HepG2 (cell line): ENCODE measurements around the gene ABCB9. TPM values are rescaled to one million over a fixed set of nuclear protein-coding genes. Genes with fewer than 3 reads are reported as not detected.

Source experiments
- E2F1 ChIP-seq: sonication (generic); formaldehyde crosslinking; IDR thresholded peaks from 2 replicates; pipeline ENCODE4 v1.5.0; 2020; ENCODE audit warnings: missing genetic modification reagents
- TAF15 ChIP-seq: fragments of 200-400 bp; formaldehyde crosslinking; IDR thresholded peaks from one replicate; pipeline ENCODE4 v1.6.1; 2018; ENCODE audit warnings: mild to moderate bottlenecking, low read depth, low read length; ENCODE audit not compliant: poor library complexity, severe bottlenecking
- TRIM24 ChIP-seq: sonication (generic); formaldehyde crosslinking; IDR thresholded peaks from 2 replicates; pipeline ENCODE4 v1.8.0; 2022; ENCODE audit warnings: mild to moderate bottlenecking, missing genetic modification reagents
- YEATS2 ChIP-seq: sonication (generic); formaldehyde crosslinking; IDR thresholded peaks from 2 replicates; pipeline ENCODE4 v1.4.0; 2020; ENCODE audit warnings: missing genetic modification reagents, borderline replicate concordance
- ZMAT3 ChIP-seq: sonication (generic); formaldehyde crosslinking; conservative IDR thresholded peaks from 2 replicates; pipeline ENCODE4 v1.7.0; 2021; ENCODE audit warnings: missing genetic modification reagents
- ZNF232 ChIP-seq: sonication (generic); formaldehyde crosslinking; IDR thresholded peaks from 2 replicates; pipeline ENCODE4 v1.4.0; 2020; ENCODE audit warnings: missing genetic modification reagents, borderline replicate concordance
- ZNF737 ChIP-seq: sonication (generic); formaldehyde crosslinking; IDR thresholded peaks from 2 replicates; pipeline ENCODE4 v1.5.0; 2020; ENCODE audit warnings: missing genetic modification reagents, mild to moderate bottlenecking, borderline replicate concordance
- ZNF781 ChIP-seq: sonication (generic); formaldehyde crosslinking; IDR thresholded peaks from 2 replicates; pipeline ENCODE4 v1.5.1; 2020; ENCODE audit warnings: borderline replicate concordance, mild to moderate bottlenecking, missing genetic modification reagents; ENCODE audit errors: not compliant biosample characterization
- ZNF839 ChIP-seq: sonication (generic); formaldehyde crosslinking; IDR thresholded peaks from 2 replicates; pipeline ENCODE4 v1.4.0; 2020; ENCODE audit warnings: missing genetic modification reagents, mild to moderate bottlenecking, borderline replicate concordance
- polyA plus RNA-seq, 8 experiments: library from polyadenylated mRNA; depleted of rRNA in 3 of 8; stranded (reverse) in 7 of 8; unstranded in 1 of 8; fragments of >200 nt; fragmentation: Illumina TruSeq in 4 of 8; extraction: Trizol in 4 of 8; gene quantifications; 2 replicates each; pipeline versions ENCODE4 v1.2.1 to v1.2.3, GENCODE V29; 2011 to 2016; ENCODE audit warnings: low read depth in 4 of 8, missing spikeins in 1 of 8, mixed read lengths in 1 of 8; ENCODE audit not compliant: insufficient read depth in 1 of 8
- total RNA-seq, 5 experiments: library from RNA; depleted of rRNA; stranded (reverse); fragments of >200 nt; fragmentation: Illumina TruSeq; extraction: Trizol; gene quantifications; 2 replicates each; pipeline ENCODE4 v1.2.3, GENCODE V29; 2016; ENCODE audit warnings: low read depth in 1 of 5
- TF ChIP-seq, protein P1 (sequence below): sonication (generic); formaldehyde crosslinking; IDR thresholded peaks from 2 replicates; pipeline ENCODE4; 2020; ENCODE audit warnings: missing genetic modification reagents, mild to moderate bottlenecking, borderline replicate concordance
- TF ChIP-seq, protein P2 (sequence below): IDR thresholded peaks from 2 replicates; pipeline ENCODE4 v1.6.1; 2016; ENCODE audit warnings: low read depth, borderline replicate concordance
- TF ChIP-seq, protein P3 (sequence below): sonication (generic); formaldehyde crosslinking; IDR thresholded peaks from 2 replicates; pipeline ENCODE4 v1.4.0; 2020; ENCODE audit warnings: missing genetic modification reagents
- TF ChIP-seq, protein P4 (sequence below): sonication (generic); formaldehyde crosslinking; IDR thresholded peaks from 2 replicates; pipeline ENCODE4 v1.5.0; 2020; ENCODE audit warnings: mild to moderate bottlenecking, missing genetic modification reagents
- TF ChIP-seq, protein P5 (sequence below): sonication (generic); formaldehyde crosslinking; IDR thresholded peaks from 2 replicates; pipeline ENCODE4 v1.4.0; 2020; ENCODE audit warnings: mild to moderate bottlenecking, missing genetic modification reagents, borderline replicate concordance

Gene ABCB9
- total and polyA plus RNA-seq, 2 of the 13 experiments (the other 11 are each of a cell fraction or from before 2014, with no cell fraction given) = 5.1 to 6.0 TPM

DNA sequence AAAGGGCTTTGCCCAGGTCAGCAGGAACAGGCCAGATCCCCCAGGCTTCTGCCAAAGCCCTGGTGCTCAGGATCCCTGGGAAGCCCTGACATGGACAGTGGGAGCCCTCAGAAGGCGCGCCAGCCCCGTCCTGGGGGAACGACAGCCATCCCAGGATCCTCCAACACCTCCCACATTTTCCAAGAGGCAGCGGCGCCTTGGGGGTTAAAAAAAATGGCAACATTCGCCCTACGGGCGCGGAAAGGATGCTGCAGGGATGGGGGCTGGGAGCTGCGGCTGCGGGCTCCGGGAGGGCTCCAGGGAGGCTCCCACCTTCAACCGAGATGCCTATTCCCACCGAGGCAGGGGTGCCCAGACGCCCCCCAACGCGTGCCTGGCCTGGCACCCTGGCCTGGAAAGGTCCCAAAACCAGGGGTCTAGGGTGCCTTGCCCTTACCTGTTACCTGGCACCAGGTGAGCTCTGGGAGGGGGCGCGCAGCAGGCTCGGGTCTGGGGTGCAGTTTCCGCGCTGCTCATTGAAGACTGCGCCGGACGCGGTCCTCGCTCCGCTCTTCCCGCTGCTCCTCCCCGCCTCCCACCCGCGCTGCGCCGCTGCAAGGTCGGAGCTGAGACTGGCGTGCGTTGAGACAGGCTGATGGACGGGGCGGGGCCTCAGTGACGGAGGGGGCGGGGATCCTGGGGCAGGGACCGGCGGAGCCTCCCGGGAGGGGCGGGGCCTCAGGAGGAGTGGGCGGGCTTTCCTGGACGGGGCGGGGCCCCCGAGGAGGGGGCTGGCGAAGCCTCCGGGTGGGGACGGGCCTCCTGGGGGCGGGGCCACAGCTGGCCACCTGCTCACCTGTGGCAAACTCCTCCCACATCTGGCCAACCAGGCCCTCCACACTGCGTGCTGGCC lies at the start of gene ABCB9 (continued):
- TF ChIP-seq TAF15 = no peak
- TF ChIP-seq ZMAT3 (CRISPR knock-in tag) = no peak
- no peak for TF ChIP-seq TRIM24 (CRISPR knock-in tag)
- no peak for TF ChIP-seq ZNF737 (CRISPR knock-in tag)
- peak; percentile 32; the same call in 1 of the 2 replicates for TF ChIP-seq E2F1 (CRISPR knock-in tag)
- no peak for TF ChIP-seq ZNF839 (CRISPR knock-in tag)
- TF ChIP-seq, protein P1, sequence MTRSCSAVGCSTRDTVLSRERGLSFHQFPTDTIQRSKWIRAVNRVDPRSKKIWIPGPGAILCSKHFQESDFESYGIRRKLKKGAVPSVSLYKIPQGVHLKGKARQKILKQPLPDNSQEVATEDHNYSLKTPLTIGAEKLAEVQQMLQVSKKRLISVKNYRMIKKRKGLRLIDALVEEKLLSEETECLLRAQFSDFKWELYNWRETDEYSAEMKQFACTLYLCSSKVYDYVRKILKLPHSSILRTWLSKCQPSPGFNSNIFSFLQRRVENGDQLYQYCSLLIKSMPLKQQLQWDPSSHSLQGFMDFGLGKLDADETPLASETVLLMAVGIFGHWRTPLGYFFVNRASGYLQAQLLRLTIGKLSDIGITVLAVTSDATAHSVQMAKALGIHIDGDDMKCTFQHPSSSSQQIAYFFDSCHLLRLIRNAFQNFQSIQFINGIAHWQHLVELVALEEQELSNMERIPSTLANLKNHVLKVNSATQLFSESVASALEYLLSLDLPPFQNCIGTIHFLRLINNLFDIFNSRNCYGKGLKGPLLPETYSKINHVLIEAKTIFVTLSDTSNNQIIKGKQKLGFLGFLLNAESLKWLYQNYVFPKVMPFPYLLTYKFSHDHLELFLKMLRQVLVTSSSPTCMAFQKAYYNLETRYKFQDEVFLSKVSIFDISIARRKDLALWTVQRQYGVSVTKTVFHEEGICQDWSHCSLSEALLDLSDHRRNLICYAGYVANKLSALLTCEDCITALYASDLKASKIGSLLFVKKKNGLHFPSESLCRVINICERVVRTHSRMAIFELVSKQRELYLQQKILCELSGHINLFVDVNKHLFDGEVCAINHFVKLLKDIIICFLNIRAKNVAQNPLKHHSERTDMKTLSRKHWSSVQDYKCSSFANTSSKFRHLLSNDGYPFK (CRISPR knock-in tag) = no peak; the same call in 1 of the 2 replicates
- TF ChIP-seq, protein P2, sequence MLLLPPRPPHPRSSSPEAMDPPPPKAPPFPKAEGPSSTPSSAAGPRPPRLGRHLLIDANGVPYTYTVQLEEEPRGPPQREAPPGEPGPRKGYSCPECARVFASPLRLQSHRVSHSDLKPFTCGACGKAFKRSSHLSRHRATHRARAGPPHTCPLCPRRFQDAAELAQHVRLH = no peak; the same call in 1 of the 2 replicates
- peak; percentile 28; the same call in 1 of the 2 replicates for TF ChIP-seq ZNF232 (CRISPR knock-in tag)
- TF ChIP-seq YEATS2 (CRISPR knock-in tag) = no peak; the same call in 1 of the 2 replicates
- no peak for TF ChIP-seq ZNF781 (CRISPR knock-in tag)
- TF ChIP-seq, protein P3, sequence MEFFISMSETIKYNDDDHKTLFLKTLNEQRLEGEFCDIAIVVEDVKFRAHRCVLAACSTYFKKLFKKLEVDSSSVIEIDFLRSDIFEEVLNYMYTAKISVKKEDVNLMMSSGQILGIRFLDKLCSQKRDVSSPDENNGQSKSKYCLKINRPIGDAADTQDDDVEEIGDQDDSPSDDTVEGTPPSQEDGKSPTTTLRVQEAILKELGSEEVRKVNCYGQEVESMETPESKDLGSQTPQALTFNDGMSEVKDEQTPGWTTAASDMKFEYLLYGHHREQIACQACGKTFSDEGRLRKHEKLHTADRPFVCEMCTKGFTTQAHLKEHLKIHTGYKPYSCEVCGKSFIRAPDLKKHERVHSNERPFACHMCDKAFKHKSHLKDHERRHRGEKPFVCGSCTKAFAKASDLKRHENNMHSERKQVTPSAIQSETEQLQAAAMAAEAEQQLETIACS = no peak
- TF ChIP-seq, protein P4, sequence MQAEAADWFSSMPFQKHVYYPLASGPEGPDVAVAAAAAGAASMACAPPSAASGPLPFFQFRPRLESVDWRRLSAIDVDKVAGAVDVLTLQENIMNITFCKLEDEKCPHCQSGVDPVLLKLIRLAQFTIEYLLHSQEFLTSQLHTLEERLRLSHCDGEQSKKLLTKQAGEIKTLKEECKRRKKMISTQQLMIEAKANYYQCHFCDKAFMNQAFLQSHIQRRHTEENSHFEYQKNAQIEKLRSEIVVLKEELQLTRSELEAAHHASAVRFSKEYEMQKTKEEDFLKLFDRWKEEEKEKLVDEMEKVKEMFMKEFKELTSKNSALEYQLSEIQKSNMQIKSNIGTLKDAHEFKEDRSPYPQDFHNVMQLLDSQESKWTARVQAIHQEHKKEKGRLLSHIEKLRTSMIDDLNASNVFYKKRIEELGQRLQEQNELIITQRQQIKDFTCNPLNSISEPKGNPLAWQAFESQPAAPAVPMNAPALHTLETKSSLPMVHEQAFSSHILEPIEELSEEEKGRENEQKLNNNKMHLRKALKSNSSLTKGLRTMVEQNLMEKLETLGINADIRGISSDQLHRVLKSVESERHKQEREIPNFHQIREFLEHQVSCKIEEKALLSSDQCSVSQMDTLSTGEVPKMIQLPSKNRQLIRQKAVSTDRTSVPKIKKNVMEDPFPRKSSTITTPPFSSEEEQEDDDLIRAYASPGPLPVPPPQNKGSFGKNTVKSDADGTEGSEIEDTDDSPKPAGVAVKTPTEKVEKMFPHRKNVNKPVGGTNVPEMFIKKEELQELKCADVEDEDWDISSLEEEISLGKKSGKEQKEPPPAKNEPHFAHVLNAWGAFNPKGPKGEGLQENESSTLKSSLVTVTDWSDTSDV = no peak
- TF ChIP-seq, protein P5, sequence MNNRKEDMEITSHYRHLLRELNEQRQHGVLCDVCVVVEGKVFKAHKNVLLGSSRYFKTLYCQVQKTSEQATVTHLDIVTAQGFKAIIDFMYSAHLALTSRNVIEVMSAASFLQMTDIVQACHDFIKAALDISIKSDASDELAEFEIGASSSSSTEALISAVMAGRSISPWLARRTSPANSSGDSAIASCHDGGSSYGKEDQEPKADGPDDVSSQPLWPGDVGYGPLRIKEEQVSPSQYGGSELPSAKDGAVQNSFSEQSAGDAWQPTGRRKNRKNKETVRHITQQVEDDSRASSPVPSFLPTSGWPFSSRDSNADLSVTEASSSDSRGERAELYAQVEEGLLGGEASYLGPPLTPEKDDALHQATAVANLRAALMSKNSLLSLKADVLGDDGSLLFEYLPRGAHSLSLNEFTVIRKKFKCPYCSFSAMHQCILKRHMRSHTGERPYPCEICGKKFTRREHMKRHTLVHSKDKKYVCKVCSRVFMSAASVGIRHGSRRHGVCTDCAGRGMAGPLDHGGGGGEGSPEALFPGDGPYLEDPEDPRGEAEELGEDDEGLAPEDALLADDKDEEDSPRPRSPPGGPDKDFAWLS = no peak
